GM12878 (cell line): ENCODE results near the gene POU2F1.

ENCODE experiments used
- BCL11A ChIP-seq: IDR thresholded peaks from 2 replicates; pipeline ENCODE4 v1.6.1; 2011; ENCODE audit warnings: low read depth, low read length
- CREM ChIP-seq: IDR thresholded peaks from 2 replicates; pipeline ENCODE4 v1.6.1; 2014; ENCODE audit warnings: antibody characterized with exemption, low read depth
- EZH2 ChIP-seq: IDR thresholded peaks from 2 replicates; pipeline ENCODE4 v1.6.1; 2012; ENCODE audit warnings: low read depth, mild to moderate bottlenecking, control low read depth, inconsistent platforms, low read length, borderline replicate concordance; ENCODE audit not compliant: control insufficient read depth
- FOXM1 ChIP-seq: IDR thresholded peaks from 2 replicates; pipeline ENCODE4 v1.6.1; 2012; ENCODE audit warnings: low read depth, mild to moderate bottlenecking, inconsistent platforms, low read length, moderate library complexity
- NFYB ChIP-seq: IDR thresholded peaks from 2 replicates; pipeline ENCODE4 v1.6.1; 2011; ENCODE audit warnings: low read depth, mild to moderate bottlenecking, low read length, improper control_type of control experiment, moderate library complexity; ENCODE audit not compliant: insufficient read depth
- TF ChIP-seq, protein P1 (sequence below): IDR thresholded peaks from 2 replicates; pipeline ENCODE4 v1.6.1; 2012; ENCODE audit warnings: mild to moderate bottlenecking, low read depth, low read length

DNA sequence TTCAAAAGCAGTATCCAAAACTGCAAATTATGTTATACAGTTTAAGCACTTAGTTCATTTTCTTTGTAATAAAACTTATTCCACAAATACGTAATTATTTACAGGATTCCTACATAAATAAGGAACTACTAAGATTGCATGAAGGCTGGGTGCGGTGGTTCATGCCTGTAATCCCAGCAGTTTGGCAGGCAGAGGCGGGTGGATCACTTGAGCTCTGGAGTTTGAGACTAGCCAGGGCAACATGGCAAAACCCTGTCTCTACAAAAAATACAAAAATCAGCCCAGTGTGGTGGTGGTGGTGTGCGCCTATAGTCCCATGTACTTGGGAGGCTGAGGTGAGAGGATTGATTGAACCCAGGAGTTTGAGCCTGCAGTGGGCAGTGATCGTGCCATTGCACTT lies 69.3 kb downstream of the POU2F1 start:
- TF ChIP-seq EZH2 (no peak), BCL11A (no peak), NFYB (no peak), FOXM1 (no peak), CREM (no peak)
- TF ChIP-seq, protein P1, sequence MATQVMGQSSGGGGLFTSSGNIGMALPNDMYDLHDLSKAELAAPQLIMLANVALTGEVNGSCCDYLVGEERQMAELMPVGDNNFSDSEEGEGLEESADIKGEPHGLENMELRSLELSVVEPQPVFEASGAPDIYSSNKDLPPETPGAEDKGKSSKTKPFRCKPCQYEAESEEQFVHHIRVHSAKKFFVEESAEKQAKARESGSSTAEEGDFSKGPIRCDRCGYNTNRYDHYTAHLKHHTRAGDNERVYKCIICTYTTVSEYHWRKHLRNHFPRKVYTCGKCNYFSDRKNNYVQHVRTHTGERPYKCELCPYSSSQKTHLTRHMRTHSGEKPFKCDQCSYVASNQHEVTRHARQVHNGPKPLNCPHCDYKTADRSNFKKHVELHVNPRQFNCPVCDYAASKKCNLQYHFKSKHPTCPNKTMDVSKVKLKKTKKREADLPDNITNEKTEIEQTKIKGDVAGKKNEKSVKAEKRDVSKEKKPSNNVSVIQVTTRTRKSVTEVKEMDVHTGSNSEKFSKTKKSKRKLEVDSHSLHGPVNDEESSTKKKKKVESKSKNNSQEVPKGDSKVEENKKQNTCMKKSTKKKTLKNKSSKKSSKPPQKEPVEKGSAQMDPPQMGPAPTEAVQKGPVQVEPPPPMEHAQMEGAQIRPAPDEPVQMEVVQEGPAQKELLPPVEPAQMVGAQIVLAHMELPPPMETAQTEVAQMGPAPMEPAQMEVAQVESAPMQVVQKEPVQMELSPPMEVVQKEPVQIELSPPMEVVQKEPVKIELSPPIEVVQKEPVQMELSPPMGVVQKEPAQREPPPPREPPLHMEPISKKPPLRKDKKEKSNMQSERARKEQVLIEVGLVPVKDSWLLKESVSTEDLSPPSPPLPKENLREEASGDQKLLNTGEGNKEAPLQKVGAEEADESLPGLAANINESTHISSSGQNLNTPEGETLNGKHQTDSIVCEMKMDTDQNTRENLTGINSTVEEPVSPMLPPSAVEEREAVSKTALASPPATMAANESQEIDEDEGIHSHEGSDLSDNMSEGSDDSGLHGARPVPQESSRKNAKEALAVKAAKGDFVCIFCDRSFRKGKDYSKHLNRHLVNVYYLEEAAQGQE: no peak
